ENCODE results near the gene NRG4.
"Not testable (repeated sequence)": the region's sequence is repeated elsewhere in the genome, so short reads cannot be mapped to it uniquely, and the experiment has no call there.

NRG4 gene

DNA sequence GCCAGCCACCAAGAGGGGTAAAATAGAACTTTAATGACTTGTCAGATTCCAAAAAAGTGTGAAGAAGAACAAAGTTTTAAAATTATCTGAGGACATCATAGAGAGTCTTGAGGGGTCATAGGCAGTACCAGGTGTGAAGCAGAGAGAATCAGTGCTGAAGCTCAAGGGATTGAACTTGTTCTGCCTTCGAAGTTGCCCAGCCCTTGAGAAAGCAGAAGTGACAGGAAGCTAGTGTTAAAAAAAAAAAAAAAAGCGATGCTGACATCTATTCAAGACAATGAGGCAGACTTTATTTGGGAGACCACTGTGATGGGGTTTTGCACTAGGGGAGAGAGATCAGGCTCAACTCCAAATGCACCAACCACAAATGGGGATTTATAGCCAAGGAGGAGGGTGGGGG is 86.8 kb downstream of the NRG4 start:
- DNase-seq: no peak

DNA sequence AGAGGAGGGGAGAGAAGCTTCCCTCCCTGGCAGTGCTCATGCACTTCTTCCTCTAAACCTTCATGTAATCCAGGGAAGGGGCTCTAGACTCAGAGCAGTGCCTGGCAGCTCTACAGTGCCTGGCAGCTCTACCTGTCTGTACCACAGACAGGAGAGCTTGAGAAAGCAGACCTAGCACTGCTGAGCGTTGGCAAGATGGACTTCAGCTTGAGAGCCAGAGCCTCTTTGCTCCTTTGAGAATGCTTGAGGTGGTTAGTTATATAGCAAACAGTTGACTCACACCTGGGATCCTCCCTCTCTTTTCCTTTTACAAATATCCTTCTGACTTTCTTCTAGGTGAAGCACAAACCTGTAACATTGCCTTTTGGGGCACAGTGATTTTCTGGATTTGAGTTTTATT is 87.6 kb downstream of the NRG4 start:
- DNase-seq: no peak

DNA sequence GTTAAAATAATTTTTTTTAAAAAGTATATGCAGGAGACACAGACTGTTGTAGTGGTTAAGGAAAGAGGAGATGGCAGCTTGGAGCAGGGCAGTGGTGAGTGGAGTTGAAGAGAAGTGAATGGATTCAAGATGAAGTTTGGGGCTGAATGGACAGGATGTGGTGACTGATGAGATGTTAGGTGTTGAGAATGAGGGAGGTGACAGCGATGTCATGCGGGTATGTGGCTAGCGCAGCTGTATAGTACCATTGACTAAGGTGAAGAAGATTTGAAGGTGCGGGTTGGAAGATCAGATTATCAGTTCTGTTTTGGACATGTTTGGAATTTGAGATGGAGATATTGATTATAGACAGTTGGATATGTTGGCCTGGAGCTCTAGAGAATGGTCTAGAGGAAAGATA is 88.5 kb downstream of the NRG4 start:
- DNase-seq: no peak

DNA sequence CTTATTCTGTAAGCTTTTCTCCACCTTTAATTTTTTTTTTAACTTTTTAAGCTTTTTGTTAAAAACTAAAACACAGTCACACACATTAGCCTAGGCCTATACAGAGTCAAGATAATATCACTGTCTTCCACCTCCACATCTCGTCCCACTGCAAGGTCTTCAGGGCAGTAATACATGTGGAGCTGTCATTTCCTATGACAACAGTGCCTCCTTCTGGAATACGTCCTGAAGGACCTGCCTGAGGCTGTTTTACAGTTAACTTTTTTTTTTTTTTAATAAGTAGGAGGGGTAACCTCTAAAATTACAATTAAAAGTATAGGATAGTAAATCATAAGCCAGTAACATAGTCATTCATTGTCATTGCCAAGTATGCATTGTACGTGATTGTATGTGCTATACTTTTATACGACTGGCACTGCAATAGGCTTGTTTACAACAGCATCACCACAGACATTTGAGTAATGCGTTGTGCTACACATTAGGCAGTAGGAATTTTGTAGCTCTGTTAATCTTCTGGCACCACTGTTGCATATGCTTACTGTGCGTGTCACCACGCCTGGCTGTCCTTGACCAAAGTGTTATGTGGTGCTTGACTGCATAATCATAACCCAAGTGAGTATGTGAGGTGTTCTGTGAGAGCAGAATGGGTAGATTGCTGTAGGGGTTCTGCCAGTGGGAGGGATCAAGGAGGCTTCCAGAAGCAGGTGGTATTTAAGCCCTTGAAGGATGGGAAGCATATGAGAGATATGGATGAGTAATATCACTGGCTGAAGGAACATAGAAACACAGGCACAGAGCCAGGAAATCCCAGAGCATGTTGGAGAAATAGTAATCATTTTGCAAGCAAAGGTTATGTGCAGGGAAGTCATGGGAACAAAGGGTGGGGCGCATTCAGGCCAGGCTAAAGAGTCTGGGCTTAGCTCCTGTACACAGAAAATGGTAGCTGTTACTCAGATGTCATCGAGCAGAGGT is 90.2 kb downstream of the NRG4 start:
- DNase-seq: peak; percentile 29 to 40

DNA sequence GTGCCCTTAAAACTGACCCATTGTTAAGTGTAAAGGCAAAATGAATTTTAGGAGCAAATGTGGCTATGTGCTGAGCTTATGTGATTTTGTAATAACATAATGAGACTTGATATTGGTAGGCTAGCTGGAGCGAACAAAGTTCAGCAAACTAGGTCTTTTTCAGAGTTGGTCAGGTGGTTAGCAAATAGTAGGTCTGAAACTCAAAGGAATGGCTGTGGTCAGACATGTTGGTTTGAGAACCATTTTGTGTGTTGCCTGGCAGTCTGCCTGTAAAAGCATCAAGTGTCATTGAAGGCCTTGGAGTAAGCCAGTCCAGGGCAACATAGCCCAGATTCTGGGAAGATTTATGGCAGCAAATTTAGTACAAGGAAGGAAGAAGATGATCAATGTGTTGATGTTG is 92.1 kb downstream of the NRG4 start:
- DNase-seq: no peak

DNA sequence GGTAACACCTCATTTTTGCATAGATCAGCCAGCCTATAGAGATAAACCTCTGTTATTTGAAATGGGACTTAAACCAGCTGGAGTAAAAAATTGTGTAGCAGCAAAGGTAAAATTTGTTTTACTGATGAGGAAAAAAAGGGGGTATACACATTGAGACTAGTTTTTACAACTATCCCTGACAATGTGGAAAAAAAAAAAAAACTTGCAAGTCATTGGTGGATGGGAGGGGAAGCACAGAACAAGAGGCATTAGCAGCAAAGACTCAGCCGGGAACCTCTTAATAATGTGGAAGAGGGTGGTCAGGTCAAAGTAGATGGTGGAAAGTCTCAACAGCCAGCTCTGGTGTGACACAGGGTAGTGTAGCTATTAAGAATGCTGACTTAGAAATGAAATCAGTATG is 94.1 kb downstream of the NRG4 start:
- no peak for DNase-seq

DNA sequence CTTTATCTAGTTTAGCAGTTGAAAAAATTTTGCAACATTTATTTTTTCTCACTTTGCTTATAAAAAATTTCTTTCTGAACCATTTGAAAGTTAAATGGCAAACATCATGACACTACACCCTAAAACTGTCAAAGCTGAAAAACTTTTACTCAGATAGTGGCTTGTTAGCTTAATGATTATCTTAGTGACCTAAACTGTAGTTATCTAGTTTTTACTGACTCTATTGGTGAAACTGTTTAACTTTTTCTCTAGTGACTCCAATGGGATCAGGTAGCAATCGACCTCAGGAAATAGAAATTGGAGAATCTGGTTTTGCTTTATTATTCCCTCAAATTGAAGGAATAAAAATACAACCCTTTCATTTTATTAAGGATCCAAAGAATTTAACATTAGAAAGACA is 95.2 kb downstream of the NRG4 start:
- no peak for DNase-seq

DNA sequence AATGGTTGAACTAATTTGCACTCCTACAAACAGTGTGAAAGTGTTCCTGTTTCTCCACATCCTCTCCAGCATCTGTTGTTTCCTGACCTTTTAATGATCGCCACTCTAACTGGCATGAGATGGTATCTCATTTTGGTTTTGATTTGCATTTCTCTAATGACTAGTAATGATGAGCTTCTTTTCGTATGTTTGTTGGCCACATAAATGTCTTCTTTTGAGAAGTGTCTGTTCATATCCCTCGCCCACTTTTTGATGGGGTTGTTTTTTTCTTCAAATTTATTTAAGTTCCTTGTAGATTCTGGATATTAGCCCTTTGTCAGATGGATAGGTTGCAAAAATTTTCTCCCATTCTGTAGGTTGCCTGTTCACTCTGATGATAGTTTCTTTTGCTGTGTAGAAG is 101.9 kb downstream of the NRG4 start:
- DNase-seq: not testable (repeated sequence)

DNA sequence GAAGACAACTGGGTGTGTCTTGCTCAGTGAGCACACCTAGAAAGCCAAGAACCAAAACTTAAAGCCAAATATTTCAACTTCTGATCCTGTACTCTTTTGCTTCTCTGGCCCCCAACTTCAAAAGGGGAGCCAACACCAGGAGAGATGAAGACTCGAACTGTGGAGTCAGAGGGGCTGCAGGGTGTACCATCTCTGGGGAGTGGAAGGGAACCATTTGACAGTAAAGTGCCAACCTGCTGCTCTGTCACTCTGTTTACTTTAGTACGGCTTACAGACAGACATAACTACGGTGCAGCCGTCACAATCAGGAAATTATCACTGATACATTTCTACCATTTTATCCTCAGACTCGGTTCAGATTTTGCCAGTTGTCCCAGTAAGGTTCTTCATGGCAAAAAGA is 107.0 kb downstream of the NRG4 start:
- no peak for DNase-seq

DNA sequence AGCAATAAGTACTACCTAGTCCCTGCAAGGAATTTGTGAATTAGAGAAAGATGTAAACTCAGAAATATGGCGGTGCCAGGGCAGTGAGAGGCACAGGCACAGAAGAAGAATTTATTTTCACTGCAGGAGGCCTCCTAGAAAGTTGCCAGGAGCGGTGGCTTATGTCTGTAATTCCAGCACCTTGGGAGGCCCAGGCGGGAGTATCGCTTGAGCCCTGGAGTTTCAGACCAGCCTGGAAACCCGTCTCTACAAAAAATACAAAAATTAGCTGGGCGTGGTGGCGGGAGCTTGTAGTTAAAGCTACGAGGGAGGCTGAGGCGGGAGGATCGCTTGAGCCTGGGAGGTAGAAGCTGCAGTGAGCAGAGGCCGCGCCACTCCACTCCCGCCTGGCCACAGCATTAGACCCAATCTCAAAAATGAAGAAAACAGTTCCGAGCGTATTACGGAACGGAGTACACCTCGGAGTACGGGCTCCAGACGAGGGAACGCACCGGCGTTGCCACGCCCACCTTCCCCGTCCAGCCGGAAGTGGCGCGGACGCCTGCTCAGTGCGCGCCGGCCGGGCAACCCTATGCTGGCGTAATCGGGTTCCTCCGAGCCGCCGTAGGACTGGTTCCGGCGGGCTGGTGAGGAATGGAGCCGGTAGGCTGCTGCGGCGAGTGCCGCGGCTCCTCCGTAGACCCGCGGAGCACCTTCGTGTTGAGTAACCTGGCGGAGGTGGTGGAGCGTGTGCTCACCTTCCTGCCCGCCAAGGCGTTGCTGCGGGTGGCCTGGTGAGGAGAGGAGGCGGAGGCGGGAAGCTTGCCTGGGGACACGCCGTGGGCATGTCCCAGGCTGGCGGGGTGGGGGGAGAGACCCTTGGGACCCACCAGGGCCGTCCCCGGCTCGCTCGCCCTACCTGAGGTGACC is 108.6 kb downstream of the NRG4 start, which contains the start of gene FBXO22:
TSS of gene FBXO22 (plus strand) at position 548 of the 909 bp plus-strand sequence. CDS start at position 634, 86 bp downstream.
- DNase-seq: peak; percentile 92 to 95

DNA sequence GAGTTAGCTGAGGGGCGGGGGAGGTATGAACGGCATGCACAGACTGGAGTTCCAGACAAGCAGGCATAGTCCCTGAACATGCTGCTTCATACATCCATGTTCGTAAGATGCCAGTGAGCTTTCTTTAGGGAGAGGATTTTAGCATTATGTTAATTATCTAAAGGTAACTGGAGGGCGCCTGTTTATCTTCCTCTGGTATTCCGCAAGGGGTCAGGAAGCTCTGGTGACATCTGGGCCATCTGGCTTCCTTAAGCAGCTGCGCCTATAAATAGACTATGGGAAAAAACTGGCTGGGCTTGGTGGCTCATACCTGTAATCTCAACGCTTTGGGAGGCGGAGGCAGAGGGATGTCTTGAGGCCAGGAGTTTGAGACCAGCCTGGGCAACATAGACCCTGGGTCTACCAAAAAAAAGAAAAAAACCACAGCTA is 110.1 kb downstream of the NRG4 start:
- no peak for DNase-seq

DNA sequence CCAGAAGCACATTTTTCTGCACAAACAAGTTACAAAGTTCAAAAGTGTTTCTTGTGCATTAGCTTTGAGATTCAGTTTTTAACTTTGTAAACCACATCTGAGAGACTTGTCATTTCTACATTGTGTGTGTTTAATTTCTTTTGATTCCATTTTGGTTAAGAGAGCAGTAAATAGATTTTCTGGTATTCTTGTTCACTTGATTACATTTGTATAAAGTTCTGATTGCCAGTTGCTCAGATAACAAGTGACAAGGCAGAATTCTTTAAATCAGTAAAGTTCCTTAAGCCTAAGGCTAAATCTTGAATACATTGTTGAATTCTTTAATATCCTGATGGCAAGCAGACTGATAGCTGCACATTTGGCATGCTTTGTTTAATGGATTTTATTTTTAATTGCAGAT is 111.6 kb downstream of the NRG4 start:
- DNase-seq: no peak

DNA sequence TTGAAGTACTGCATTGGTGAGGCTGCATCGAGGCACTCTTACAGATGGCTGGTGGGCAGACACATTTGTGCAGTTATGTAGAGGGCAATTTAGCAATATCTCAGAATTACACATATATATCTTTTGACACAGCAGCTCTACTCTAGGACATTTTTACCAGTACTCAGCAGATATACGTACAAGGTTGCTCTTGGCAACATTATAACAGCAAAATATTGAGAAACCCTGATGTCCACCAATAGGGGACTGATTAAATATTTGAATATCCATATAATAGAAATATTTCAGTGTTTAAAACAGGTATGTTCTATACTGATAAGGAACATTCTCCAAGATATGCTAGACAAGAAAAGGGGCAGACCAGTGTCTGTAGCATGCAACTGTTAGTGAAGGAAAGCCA is 116.5 kb downstream of the NRG4 start:
- no peak for DNase-seq

DNA sequence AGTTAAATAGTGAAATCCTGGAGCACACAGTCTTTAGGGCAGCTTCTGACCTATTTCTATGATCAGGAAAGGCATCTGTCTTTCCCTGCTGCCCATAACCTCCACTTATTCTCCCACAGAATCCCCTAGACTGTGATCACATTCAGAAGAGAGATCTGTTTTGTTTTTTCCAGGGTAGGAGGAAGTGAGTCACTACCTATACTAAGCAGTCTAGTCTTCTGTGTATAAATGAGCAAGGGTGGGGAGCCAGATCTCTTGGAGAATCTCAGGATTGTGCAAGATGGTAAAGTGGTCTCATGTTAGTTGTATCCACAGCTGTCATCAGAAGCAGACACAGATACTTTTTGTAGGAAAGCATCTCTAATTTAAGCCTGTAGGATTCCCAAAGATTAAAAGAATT is 120.3 kb downstream of the NRG4 start:
- peak in 1 of 2 donors; percentile 8 for DNase-seq
